CD4-positive, alpha-beta T cell treated with Interleukin-1 beta for 1 hour (primary cell): Measurements from ENCODE around the gene LARP1B.
"Not testable (repeated sequence)": the region's sequence is repeated elsewhere in the genome, so short reads cannot be mapped to it uniquely, and the experiment has no call there.

Experiments used
- DNase-seq, 2 donors: peaks; one replicate each; pipeline ENCODE4 v3.0.0-alpha.2; 2020 to 2022

The LARP1B gene

DNA sequence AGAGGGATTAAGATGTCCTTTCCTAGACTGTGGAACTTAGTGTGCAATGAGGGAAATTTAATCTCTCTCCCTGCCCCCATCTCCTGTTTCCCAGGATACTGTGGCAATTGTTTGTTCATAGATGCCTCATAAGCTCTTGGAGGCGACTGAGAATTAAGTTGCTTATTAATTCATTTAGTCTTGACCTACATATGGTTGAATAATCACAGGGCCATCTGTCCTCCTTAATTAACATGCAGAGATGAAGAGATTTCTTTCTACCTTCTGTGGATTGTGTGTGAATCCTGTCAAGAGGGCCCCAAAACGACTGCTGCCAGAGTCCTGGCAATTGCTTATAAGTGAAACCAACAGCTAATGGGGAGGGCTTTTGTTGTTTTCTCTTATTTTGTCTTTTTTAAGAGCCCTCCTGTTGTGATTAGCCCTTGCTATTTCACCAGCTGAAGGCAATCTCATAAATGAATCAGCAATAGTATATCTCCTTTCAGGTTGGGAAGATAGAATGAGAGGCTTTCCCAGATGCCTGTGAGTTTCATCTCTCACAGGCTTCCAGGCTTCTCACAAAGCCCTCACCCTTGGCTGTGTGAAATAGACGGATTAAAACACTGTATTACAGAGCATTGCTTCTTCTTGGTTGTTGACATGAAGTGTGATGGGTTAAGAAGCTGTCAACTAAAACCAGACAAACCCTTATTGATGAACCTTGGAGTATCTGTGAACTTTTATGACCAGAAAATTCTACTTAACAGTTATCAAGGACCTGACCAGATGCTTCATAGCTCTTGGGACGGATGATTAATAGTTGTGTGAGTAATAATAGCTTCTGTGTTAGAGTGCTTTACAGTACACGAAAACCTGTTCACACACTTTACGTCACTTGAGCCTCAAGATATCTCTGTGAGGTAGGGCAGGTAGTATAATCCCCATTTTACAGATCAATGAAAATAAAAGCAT lies 168.0 kb downstream of the LARP1B start:
- no peak for DNase-seq

DNA sequence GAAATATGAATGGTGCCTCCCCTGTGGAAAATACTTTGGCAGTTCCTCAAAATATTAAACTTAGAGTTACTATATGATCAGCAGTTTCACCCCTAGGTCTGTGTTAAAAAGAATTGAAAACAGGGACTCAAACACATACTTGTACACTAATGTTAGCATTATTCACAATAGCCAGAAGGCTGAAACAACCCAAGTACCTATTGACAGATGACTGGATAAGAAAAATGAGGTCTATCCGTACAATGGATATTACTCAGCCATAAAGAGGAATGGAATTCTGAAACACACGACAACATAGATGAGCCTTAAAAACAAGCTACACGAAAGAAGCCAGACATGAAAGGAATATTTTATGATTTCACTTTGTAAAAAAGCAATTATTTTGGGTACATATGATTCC lies 171.6 kb downstream of the LARP1B start:
- DNase-seq = no peak

DNA sequence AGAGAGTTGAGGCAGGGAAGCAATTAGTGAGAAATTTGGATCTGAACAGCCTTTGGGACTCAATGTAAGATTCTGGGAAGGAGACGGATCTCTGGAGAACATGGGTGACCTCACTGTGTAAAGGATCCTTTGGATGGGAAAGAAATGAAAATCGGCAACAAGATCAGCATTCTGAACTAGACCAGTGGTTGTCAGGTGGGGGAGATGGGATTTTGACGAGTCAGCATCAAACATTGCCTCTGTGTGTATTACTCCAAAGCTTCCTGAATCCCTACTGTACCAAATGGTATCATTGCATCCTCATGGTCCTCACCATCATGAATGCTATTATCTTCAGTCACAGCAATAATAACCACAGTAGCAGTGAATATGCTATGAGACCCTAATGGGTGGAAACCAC lies 173.7 kb downstream of the LARP1B start:
- no peak for DNase-seq

DNA sequence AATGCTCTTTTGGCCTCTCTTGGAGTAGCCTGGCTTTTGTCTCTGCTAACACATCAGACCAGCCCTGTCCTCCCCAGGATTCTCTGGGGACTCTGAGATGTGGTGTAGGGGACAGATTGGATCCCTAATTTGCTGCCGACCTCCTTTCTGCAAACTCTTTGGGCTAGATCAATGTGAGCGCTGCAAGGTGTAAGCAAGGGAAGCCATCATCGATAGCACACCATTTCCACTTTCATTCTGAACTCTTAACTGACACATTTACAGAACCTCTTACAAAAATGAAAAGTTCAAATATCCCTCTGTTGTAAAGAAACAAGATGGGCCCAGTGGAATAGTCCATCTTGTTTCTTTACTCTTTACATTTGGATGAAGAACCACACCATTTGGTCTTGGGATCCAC lies 179.9 kb downstream of the LARP1B start:
- no peak for DNase-seq

DNA sequence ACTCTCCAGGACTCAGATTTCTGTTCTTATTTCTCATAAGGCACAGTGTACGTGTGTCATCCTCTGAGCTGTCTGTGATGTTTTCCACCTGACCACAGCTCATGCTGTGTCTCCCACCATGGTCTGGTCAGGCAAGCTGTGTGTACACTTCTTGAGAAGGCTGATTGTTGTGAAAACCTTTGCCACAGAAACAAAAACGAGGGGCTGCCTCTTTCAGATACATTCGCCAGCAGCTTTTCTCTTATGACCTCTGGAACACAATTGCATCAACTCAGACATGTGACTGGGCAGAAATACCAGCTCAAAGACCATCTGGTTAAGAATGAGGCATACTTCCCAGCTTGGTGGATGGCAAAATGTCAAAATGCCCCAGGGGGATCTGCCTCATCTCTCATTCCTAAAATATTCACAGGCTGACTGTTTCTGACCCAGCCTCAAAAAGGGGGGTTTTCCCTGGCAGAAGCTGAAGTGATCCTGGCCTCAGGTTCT lies 180.4 kb downstream of the LARP1B start:
- DNase-seq = no peak

DNA sequence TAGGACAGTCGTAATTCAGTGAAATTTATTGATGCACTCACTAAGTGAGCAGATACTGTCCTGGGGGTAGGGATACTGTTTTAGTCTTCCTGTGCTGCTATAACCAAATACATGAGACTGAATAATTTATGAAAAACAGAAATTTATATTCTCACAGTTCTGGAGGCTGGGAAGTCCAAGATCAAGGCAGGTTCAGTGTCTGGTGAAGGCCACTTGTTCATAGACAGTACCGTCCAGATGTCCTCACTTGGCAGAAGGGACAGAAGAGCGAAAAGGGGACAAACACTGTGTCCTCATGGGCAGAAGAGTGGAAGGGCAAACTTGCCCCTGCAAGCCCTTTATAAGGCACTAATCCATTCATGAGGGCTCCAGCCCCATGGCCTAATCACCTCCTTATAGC lies 180.9 kb downstream of the LARP1B start:
- DNase-seq = no peak

DNA sequence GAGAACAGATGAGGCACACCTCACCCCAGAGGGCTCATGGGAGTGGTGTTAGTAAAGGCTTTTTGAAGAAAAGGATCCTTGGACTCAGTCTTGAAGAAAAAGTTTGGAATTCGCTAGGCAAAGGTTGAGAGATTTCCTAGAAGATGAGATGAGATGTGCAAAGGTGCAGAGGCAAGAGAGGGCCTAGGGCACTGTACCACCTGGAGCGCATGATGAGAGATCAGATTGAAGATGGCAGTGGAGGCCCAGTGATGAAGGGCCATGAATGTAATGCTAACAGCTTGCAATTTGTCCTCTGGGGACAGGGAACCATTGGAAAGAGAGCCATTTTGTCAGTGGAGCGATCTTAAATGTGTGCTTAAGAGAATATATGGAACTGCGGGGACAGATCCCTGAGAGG lies 181.5 kb downstream of the LARP1B start:
- DNase-seq = no peak

DNA sequence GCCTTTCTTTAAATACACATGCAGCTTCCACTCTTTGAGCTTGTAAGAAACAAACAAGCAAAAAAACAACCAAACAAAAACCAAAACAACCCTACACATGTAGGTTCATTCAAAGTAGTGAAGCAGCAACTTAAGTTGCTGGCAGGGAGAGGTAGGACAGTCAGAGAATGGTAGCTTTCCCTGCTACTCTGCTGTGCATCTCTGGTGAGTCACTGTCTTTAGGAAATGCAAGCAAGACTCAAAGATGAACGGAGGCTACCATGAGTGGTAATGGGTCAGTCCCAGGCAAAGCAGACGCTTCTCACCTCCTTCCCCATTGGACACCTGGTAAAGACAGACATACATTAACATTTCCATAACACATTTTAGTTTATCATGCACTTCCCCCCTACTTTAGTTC lies 183.3 kb downstream of the LARP1B start:
- no peak for DNase-seq

DNA sequence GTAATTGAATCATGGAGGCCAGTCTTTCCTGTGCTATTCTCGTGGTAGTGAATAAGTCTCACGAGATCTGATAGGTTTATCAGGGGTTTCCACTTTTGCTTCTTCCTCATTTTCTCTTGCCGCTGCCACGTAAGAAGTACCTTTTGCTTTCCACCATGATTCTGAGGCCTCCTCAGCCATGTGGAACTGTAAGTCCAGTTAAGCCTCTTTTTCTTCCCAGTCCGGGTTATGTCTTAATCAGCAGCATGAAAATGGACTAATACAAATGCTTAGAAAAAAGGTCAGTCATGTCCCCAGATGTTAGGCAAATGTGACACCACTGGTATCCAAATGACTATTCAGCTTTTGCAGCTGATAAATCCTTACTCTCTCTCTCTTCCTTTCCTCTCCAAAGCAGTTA lies 184.3 kb downstream of the LARP1B start:
- not testable (repeated sequence) for DNase-seq

DNA sequence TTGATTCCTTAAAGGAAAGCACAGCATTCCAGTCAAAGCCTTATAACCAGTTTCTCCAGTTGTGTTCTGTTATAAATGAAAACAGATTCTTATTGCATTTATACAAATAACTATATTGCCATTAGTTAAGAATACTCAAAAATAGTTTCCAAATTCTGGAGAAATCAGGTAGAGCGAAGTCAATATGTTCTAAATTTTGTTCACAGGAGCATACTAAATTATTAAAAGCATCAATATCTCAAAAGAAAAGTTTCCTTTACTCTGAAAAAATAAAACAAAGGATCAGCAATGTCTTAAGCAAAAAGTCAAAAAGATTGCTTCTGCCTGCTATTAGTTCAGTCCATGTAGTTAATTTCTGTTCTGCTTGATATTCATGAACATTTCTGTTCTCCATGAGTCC lies 186.8 kb downstream of the LARP1B start:
- no peak for DNase-seq

DNA sequence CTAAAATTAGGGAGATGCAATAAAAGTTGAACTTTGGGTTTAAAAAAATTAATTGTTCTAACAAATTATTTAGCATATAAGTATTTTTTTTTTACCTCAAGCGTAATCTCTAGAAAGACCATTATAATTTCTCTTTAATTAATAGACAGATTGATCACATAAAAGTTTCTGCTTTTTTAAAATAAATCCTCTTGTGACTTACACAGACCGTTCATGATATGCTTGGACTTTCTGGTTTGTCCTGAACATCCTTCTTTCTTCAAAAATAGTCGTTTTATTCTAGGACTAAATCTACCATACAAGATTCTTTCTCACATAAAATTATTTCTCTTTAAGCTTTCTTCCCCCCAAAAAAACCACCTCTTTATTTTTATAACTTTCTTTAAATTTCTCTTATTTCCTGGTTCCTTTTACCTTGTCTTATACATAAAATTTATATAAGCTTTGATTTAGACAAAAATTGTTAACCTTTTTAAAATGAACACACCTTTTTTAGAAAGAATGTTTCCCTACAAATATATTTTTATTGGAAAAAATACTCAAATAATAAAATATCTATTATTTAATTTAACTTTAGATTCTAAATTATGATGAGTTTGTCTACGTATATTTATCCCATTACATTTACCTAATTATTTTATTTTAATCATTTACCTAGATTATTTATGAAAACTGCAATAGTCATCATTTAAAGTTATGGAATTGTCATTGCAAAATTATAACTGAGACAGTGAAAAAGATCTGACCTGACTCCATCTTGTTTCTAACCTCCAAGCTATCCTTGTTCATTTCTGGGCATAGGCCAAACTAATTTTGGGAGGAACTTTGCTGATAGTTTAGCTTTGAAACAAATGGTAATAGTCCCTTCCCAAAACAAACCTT lies 188.9 kb downstream of the LARP1B start:
- DNase-seq = no peak

DNA sequence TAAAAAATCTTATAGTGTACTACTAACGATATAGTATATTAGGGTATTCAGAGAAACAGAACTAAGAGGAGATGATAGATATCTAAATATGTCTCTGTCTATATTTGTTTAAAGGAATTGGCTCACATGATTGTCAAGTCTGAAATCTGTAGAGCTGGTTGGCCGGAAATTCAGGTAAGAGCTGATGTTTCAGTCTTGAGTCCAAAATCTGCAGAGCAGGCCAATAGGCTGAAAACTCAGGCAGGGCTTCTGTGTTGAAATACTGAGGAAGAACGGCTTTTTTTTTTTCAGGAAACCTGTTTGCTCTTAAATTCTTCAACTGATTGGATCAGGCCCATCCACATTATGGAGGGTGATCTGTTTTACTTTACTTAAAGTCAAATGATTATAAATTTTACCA lies 194.8 kb downstream of the LARP1B start:
- DNase-seq = no peak

DNA sequence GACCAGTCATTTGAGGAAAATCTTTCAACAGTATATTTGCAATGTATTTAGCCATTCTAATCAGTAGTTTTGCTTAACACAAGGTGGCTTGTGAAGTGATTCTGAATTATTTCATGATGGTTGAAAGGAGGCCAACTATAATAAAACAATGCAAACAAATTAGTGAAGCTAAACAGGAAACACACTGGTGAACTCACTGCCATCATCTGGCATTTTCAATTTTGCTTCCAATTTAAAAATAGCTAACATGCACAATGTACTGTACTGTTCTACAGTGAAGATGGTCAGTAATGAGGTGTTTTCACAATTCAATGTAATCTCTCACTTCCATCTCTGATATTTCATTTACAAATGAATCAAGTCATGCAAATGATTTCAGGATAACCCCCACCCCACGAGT lies 195.4 kb downstream of the LARP1B start:
- DNase-seq = no peak

DNA sequence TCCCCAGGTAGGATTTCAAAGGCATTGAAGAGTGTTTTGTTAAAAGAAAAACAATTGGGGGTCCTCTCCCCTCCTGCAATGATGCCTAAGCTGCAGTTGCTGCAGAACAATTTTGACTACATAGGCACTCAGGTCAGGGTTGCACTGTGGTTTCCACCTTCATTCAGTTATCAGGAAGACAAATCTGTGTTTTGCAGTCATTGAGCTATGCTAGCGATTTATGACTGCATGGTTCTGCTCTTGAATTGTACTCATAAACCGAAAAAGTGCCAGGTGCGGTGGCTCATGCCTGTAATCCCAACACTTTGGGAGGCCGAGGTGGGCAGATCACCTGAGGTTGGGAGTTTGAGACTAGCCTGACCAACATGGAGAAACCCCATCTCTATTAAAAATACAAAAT lies 197.1 kb downstream of the LARP1B start:
- not testable (repeated sequence) for DNase-seq

DNA sequence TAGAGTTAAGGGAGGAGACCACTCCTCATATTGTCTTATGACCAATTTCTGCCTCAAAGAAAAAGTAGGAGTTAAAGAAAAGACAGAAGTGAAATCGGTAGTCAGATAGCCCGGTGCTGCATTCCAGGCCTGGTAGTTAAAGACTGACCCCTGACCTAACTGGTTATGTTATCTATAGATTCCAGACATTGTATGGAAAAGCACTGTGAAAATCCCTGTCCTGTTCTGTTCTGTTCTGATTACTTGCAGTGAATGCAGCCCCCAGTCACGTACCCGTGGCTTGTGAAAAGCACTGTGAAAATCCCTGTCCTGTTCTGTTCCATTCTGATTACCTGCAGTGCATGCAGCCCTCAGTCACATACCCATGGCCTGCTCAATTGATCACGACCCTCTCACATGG lies 198.8 kb downstream of the LARP1B start:
- not testable (repeated sequence) for DNase-seq
